Thymus (tissue), 11 donors: ENCODE results near the gene SDHD. TPM values are rescaled to one million over a fixed set of nuclear protein-coding genes. Genes with fewer than 3 reads are reported as not detected.

Experiments
- DNase-seq, 9 donors: peaks; one replicate each; pipeline ENCODE4 v3.0.0-alpha.2; 2013; ENCODE audit warnings: low spot score in 9 of 9, low read depth in 6 of 9, missing footprints in 1 of 9
- H3K27ac ChIP-seq, 2 donors: one replicate each; pipeline ENCODE4 v1.5.1; 2013; ENCODE audit warnings: control low read depth in 1 of 2, low read depth in 1 of 2, low read length in 1 of 2, mild to moderate bottlenecking in 1 of 2, moderate library complexity in 1 of 2
- H3K27me3 ChIP-seq, 2 donors: one replicate each; pipeline ENCODE4 v1.5.1; 2013; ENCODE audit warnings: low read length in 1 of 2; ENCODE audit not compliant: control insufficient read depth in 2 of 2, insufficient read depth in 1 of 2
- H3K36me3 ChIP-seq, 2 donors: one replicate each; pipeline ENCODE4 v1.5.1; 2013; ENCODE audit warnings: low read length in 1 of 2, mild to moderate bottlenecking in 1 of 2, moderate library complexity in 1 of 2; ENCODE audit not compliant: control insufficient read depth in 2 of 2, insufficient read depth in 2 of 2
- H3K4me1 ChIP-seq, 2 donors: one replicate each; pipeline ENCODE4 v1.5.1; 2013; ENCODE audit warnings: low read length in 2 of 2; ENCODE audit not compliant: control insufficient read depth in 2 of 2, insufficient read depth in 2 of 2
- H3K4me3 ChIP-seq, 2 donors: one replicate each; pipeline ENCODE4 v1.5.1; 2013; ENCODE audit warnings: low read length in 2 of 2, control low read depth in 1 of 2, mild to moderate bottlenecking in 1 of 2
- H3K9me3 ChIP-seq, 2 donors: one replicate each; pipeline ENCODE4 v1.5.1; 2013; ENCODE audit warnings: low read length in 1 of 2, mild to moderate bottlenecking in 1 of 2; ENCODE audit not compliant: control insufficient read depth in 2 of 2, insufficient read depth in 1 of 2
- WGBS: extraction: QIAGEN DNeasy Blood & Tissue Kit; methylation state at CpG from one replicate; pipeline ENCODE4 v1.1.7; 2013; 5-methylcytosine and 5-hydroxymethylcytosine counted together
- polyA plus RNA-seq: library from polyadenylated mRNA; stranded (reverse); fragments of 200-250 nt; gene quantifications from one replicate; pipeline ENCODE4 v1.2.3, GENCODE V29; 2013
- total RNA-seq: library from RNA; stranded (reverse); fragments of 120-200 nt; gene quantifications from one replicate; pipeline ENCODE4 v1.2.4, GENCODE V29; 2013
- donor health status: healthy.

Gene SDHD
- total and polyA plus RNA-seq, 2 donors, result 95.1 to 132 TPM

- DNase-seq, result no peak
- Histone ChIP-seq H3K4me1 (no peaks in the 10 kb centered on the region), H3K27me3 (no peaks in the 10 kb centered on the region), H3K36me3 (peaks cover 8 to 36% of the 10 kb centered on the region in 2 donors), H3K27ac (no peak overlapping the region), H3K4me3 (no peak overlapping the region), H3K9me3 (no peaks in the 10 kb centered on the region)
- 93% methylated on average over 3 of the region's 3 CpGs for WGBS
Observed at GRCh38 chr11:112050721-112051120, 36.0 kb upstream of the SDHD start.

DNA sequence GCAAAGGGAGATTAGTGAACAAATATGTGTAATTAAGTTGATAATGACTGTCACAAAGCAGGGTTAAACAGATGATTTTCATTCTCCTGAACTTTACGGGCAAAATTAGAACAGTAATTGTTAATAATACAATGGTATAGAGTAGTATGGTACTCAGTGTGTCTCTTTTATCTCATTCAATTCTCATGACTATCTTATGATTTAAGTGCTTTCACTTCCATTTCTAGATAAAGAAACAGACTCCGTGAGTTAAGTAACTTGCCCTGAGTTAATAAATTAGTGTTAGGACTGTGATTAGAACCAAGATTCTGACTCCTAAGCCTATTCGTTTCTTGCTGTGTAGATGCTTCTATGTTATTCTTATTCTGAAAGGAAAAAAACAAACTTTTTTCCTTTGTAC, 34.9 kb upstream of the SDHD start:
- Histone ChIP-seq H3K9me3 (no peaks in the 10 kb centered on the region), H3K27me3 (no peaks in the 10 kb centered on the region), H3K27ac (no peak overlapping the region), H3K4me1 (no peaks in the 10 kb centered on the region), H3K4me3 (no peak overlapping the region), H3K36me3 (peaks cover 8 to 40% of the 10 kb centered on the region in 2 donors)
- DNase-seq, result no peak
- 98% methylated on average over 3 of the region's 3 CpGs for WGBS

DNA sequence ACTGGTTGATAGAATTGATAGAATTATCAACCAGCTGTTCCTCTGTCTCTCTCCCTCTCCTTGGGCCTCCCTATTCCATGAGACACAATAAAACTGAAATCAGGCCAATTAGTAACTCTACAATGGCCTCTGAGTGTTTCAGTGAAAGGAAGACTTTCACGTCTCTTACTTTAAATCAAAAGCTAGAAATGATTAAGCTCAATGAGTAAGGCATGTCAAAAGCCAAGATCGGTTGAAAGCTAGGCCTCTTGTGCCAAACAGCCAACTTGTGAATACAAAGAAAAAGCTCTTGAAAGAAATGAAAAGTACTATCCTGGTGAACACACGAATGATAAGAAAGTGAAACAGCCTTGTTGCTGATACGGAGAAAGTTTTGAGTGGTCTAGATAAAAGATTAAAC, 29.5 kb upstream of the SDHD start:
- Histone ChIP-seq H3K27ac (no peak overlapping the region), H3K27me3 (no peaks in the 10 kb centered on the region), H3K4me3 (no peak overlapping the region), H3K9me3 (no peaks in the 10 kb centered on the region), H3K4me1 (no peaks in the 10 kb centered on the region), H3K36me3 (peaks cover 21 to 44% of the 10 kb centered on the region in 2 donors)
- WGBS, result 84% methylated on average over 4 of the region's 4 CpGs
- DNase-seq, result no peak

- 93% methylated on average over 1 of the region's 1 CpG for WGBS
- H3K27me3 ChIP-seq, result no peaks in the 10 kb centered on the region
- no peak for DNase-seq
- no peak overlapping the region for H3K4me3 ChIP-seq
- H3K36me3 ChIP-seq, result peaks cover 19 to 43% of the 10 kb centered on the region in 2 donors
- no peaks in the 10 kb centered on the region for H3K9me3 ChIP-seq
- H3K4me1 ChIP-seq, result no peaks in the 10 kb centered on the region
- no peak overlapping the region for H3K27ac ChIP-seq
Observed at GRCh38 chr11:112058103-112058502, 28.6 kb upstream of the SDHD start.

GRCh38 chr11:112062923-112063322, 23.8 kb upstream of the SDHD start:
- no peak for DNase-seq
- 98% methylated on average over 1 of the region's 1 CpG for WGBS
- H3K27me3 ChIP-seq, result no peaks in the 10 kb centered on the region
- H3K9me3 ChIP-seq, result no peaks in the 10 kb centered on the region
- H3K36me3 ChIP-seq, result peaks cover 16 to 28% of the 10 kb centered on the region in 2 donors
- H3K4me3 ChIP-seq, result no peak overlapping the region
- H3K4me1 ChIP-seq, result no peaks in the 10 kb centered on the region
- no peak overlapping the region for H3K27ac ChIP-seq

DNA sequence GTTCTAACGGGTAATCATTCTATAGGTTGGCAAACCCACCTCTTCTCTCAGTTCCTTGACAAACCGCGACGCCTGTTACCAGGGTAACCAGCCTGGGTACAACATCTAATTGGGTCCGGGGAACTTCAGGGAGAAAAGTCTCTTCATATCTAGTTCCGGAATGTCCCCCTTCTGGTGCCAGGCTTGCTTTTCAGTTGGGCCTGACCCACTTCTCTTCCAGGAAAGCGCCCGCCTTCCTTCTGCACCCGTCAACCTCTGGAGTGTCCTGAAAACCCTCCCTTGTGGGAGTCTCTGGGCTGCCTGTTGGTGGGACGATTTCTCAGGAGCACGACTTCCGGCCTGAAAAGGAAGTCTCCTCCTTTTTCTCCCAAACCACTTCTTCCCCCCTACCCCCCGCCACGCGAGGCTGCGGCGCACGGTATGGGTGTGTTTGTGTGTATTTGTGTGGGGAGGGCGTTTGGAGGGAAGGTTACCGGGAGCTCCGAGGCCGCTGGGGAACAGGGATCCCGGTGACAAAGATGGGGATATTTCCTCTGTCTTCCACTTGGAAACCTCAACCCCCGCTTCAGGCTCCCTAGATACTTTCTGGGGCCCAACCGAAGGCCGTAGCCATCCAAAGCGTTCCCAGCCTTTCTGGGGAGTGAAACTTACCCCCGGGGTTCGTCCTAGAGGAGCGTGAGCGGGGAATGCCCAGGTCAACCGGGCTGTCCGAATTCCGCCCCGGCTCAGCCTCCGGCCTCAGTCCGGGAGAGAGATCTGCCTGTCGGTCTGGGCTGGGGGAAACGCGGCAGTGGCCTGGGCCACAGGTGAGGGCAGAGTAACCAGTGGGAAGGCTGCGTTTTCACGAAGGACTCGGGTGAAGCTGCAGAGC, 12.5 kb upstream of the SDHD start, which contains the start of the genes NKAPD1 and PIH1D2:
NKAPD1 (plus strand) TSS at position 359 of the 871 bp plus-strand sequence. CDS start 1,276 bp downstream, outside the sequence.
PIH1D2 (minus strand) TSS at position 77 of the 871 bp plus-strand sequence. CDS start 843 bp downstream, outside the sequence.
- H3K27me3 ChIP-seq, result no peaks in the 10 kb centered on the region
- H3K27ac ChIP-seq, result peak within 1 kb of the TSS; percentile 88 to 90
- no peaks in the 10 kb centered on the region for H3K9me3 ChIP-seq
- WGBS, result under 1% methylated on average over 43 of the region's 43 CpGs
- peaks cover 7 to 32% of the 10 kb centered on the region in 2 donors for H3K36me3 ChIP-seq
- H3K4me3 ChIP-seq, result peak within 1 kb of the TSS; percentile 75 to 96
- DNase-seq, result peak; percentile 79 to 96 (median 88)
- H3K4me1 ChIP-seq, result peaks cover 3% of the 10 kb centered on the region in 2 donors

DNA sequence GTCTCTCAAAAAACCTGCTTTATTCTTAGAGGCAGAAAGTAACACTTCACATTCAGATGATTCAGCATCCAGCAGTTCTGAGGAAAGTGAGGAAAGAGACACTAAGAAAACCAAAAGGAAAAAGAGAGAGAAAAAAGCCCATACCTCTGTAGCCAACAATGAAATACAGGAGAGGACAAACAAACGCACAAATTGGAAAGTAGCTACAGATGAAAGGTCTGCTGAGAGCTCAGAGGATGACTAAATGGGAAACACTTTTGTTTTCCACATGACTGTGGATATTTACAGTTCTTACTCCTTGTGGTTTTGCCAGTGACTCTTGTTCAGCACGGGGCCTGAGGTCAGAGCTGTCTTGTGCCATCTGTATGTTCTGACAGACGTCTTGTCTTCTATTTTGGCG, 3.9 kb upstream of the SDHD start:
- Histone ChIP-seq H3K4me3 (no peak overlapping the region), H3K4me1 (peaks cover 11 to 12% of the 10 kb centered on the region in 2 donors), H3K27ac (no peak overlapping the region), H3K27me3 (no peaks in the 10 kb centered on the region), H3K9me3 (no peaks in the 10 kb centered on the region), H3K36me3 (peaks cover 26 to 69% of the 10 kb centered on the region in 2 donors)
- WGBS, result 96% methylated on average over 4 of the region's 4 CpGs
- DNase-seq, result no peak

DNA sequence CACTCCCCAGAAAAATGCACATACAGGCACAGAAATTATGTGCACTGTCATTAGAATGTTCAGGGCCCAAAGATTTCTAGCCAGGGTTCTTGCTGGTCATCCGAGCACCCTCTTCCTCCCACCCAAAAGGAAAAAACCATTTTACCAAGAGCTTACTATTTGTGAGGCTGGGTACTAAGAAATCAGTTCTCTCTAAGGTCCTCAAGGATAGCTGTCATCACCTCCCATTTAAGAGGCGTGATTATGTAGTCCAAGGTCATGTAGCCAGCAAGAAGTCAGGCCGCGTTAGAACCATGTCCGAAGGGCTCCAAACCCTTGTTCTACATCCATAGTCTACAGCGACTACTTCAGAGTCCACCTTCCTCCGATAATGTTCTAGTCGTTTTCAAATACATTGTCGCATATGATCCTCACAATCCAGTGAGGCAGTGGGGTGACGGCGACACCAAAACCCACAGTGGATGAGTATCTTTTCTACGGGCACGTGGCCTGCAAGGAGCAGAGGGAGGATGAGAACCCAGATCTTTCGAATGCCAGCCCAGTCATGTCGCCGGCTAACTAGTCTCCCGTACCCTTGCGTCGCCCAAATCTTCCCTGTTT, 751 bp upstream of the SDHD start:
- H3K27ac ChIP-seq, result peak overlapping the region; percentile 81 to 83
- H3K27me3 ChIP-seq, result no peaks in the 10 kb centered on the region
- H3K4me1 ChIP-seq, result peaks cover 14 to 15% of the 10 kb centered on the region in 2 donors
- peaks cover 14 to 69% of the 10 kb centered on the region in 2 donors for H3K36me3 ChIP-seq
- H3K4me3 ChIP-seq, result peak overlapping the region; percentile 95
- DNase-seq, result peak in 1 of 9 donors; percentile 14
- H3K9me3 ChIP-seq, result no peaks in the 10 kb centered on the region
- WGBS, result 10% methylated on average over 19 of the region's 19 CpGs

DNA sequence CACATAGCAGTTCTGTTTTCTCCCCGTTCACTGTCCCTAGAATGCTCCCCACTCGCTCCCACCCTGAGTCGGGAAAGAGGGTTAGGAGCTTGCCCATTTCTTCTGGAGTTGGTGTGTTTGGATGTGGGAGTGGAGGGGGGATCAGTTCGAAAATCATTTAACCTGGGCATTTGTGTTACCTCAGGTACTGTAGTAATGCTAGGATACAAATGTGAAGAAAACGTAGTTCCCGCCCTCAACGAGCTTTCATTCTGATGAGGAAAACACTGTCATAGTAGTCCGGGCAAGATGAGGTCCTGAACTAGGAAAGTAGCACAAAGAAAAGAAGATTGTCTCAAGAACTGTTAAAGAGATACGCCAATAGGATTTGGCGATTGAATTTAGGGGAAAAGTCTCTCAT, 539 bp downstream of the SDHD start:
- 26% methylated on average over 10 of the region's 10 CpGs for WGBS
- H3K27ac ChIP-seq, result no peak overlapping the region
- DNase-seq, result no peak

More for the DNA sequence above, 539 bp downstream of the SDHD start:
- Histone ChIP-seq H3K27me3 (no peaks in the 10 kb centered on the region), H3K9me3 (no peaks in the 10 kb centered on the region), H3K4me1 (peaks cover 14 to 15% of the 10 kb centered on the region in 2 donors), H3K4me3 (peak overlapping the region; percentile 95), H3K36me3 (peaks cover 26 to 73% of the 10 kb centered on the region in 2 donors)
